K562 (cell line): ENCODE measurements around the gene DTX4. TPM values are rescaled to one million over a fixed set of nuclear protein-coding genes. Genes with fewer than 3 reads are reported as not detected.

Experiments
- GTF2E2 ChIP-seq: fragments of 200-800 bp; sonication (Bioruptor generic); IDR thresholded peaks from 2 replicates; pipeline ENCODE4 v1.6.1; 2016; ENCODE audit warnings: missing genetic modification characterization, missing compliant biosample characterization
- MCM3 ChIP-seq: fragments of 450-650 bp; IDR thresholded peaks from 2 replicates; pipeline ENCODE4 v1.6.1; 2016
- MYNN ChIP-seq, 2 experiments: sonication (generic); formaldehyde crosslinking in 1 of 2; IDR thresholded peaks; 2 replicates each; pipeline versions ENCODE4 v1.5.0 to v1.6.1; 2016 to 2020; ENCODE audit warnings: antibody characterized with exemption in 1 of 2, missing genetic modification reagents in 1 of 2
- TCF3 ChIP-seq: sonication (generic); formaldehyde crosslinking; IDR thresholded peaks from 2 replicates; pipeline ENCODE4 v1.4.0; 2020; ENCODE audit warnings: mild to moderate bottlenecking, missing genetic modification reagents
- TOE1 ChIP-seq, 2 experiments: fragments of 450-650 bp in 1 of 2; sonication (generic) in 1 of 2; formaldehyde crosslinking in 1 of 2; IDR thresholded peaks; 2 replicates each; pipeline versions ENCODE4 v1.7.1 to v1.8.0; 2016 to 2022; ENCODE audit warnings: borderline replicate concordance in 2 of 2, mild to moderate bottlenecking in 2 of 2, antibody characterized with exemption in 1 of 2, inconsistent platforms in 1 of 2, low read depth in 1 of 2, missing genetic modification reagents in 1 of 2, moderate library complexity in 1 of 2
- ZNF589 ChIP-seq: fragments of 200-800 bp; sonication (Bioruptor generic); IDR thresholded peaks from 2 replicates; pipeline ENCODE4 v1.6.1; 2016; ENCODE audit warnings: low read depth, missing genetic modification characterization, missing compliant biosample characterization
- ZNF644 ChIP-seq: fragments of 200-800 bp; sonication (Bioruptor generic); IDR thresholded peaks from 2 replicates; pipeline ENCODE4 v1.6.1; 2016; ENCODE audit warnings: low read depth, missing genetic modification characterization, missing compliant biosample characterization
- ZNF766 ChIP-seq: fragments of 200-800 bp; sonication (Bioruptor generic); conservative IDR thresholded peaks from 2 replicates; pipeline ENCODE4 v1.6.1; 2016; ENCODE audit warnings: missing genetic modification characterization, missing compliant biosample characterization
- polyA plus RNA-seq, 8 experiments: library from polyadenylated mRNA; depleted of rRNA in 4 of 8; stranded (reverse) in 5 of 8; unstranded in 3 of 8; fragments of >200 nt; fragmentation: Nextera tagmentation in 2 of 8; fragmentation: Illumina TruSeq in 1 of 8; extraction: Ambion mirVana in 2 of 8; extraction: Trizol in 1 of 8; gene quantifications; 2 replicates each; pipeline versions ENCODE4 v1.2.1 to v1.2.3, GENCODE V29; 2011 to 2014; ENCODE audit warnings: inconsistent platforms in 1 of 8, missing spikeins in 1 of 8
- total RNA-seq, 7 experiments: library from RNA; depleted of rRNA in 6 of 7; stranded (reverse); fragments of >200 nt in 6 of 7; fragmentation: Illumina TruSeq in 2 of 7; extraction: Trizol in 2 of 7; gene quantifications; 2 replicates each; pipeline versions ENCODE4 v1.2.1 to v1.2.3, GENCODE V29; 2011 to 2021; ENCODE audit warnings: low replicate concordance in 1 of 7
- TF ChIP-seq, protein P1 (sequence below): fragments of 450-650 bp; formaldehyde crosslinking; IDR thresholded peaks from 2 replicates; pipeline ENCODE4 v1.4.0; 2020; ENCODE audit warnings: mild to moderate bottlenecking, moderate library complexity
- TF ChIP-seq, protein P2 (sequence below), 2 experiments: fragments of 450-650 bp; IDR thresholded peaks; 2 replicates each; pipeline ENCODE4 v1.6.1; 2018; ENCODE audit warnings: mild to moderate bottlenecking in 2 of 2, low read depth in 1 of 2; ENCODE audit not compliant: partially characterized antibody in 2 of 2
- TF ChIP-seq, protein P3 (sequence below): IDR thresholded peaks from 2 replicates; pipeline ENCODE4 v1.6.1; 2012; ENCODE audit warnings: low read depth, low read length, improper control_type of control experiment, borderline replicate concordance
- TF ChIP-seq, protein P4 (sequence below): sonication (generic); formaldehyde crosslinking; IDR thresholded peaks from 2 replicates; pipeline ENCODE4 v1.8.1; 2023; ENCODE audit warnings: mild to moderate bottlenecking, missing genetic modification reagents

DTX4 gene
- total and polyA plus RNA-seq, 9 of the 15 experiments (the other 6 are each of a cell fraction or from before 2014, with no cell fraction given), result 0.03 to 0.47 (median 0.04) TPM; not detected in 4

DNA sequence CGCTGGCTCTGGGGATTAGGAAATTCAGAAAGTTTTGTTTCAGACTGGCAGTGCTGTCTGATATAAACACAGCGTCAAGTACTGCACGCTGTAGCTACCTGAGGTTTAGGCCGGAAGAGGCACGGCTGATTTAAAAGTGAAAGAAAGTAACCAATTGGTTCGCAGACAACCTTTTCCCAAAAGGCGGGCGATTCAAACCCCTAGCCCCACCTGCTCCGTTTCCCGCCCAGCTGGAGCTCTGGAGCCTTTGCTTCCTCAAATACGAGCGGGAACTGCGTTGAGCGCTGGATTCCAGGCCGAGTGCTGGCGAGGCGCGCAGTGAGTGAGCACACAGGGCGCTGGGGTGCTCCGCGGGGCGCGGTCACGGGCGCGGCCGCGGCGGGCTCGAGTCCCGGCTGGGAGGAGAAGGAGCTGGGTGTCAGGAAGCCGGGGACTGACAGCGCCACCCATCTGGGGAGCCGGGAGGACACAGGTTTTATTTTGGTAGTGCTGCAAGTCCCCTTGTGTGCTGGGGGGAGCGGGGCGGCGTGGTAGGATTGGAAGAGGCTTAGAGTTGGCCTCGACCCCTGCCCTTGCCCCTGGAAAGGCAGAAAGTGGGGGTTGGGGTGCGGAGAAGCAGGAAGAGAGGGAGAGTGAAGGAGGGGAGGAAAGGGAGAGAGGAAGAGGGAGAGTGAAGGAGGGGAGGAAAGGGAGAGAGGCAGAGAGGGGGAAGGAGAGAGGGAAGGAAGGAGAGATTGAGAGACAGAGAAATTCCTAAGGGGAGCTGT lies 27.2 kb upstream of the DTX4 start (continued):
- peak; percentile 35; the same call in 1 of the 2 replicates for TF ChIP-seq TCF3
- TF ChIP-seq MCM3, result no peak
- TF ChIP-seq, protein P1, sequence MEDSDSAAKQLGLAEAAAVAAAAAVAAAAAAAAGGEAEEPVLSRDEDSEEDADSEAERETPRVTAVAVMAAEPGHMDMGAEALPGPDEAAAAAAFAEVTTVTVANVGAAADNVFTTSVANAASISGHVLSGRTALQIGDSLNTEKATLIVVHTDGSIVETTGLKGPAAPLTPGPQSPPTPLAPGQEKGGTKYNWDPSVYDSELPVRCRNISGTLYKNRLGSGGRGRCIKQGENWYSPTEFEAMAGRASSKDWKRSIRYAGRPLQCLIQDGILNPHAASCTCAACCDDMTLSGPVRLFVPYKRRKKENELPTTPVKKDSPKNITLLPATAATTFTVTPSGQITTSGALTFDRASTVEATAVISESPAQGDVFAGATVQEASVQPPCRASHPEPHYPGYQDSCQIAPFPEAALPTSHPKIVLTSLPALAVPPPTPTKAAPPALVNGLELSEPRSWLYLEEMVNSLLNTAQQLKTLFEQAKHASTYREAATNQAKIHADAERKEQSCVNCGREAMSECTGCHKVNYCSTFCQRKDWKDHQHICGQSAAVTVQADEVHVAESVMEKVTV (CRISPR knock-in tag), result no peak
- no peak for TF ChIP-seq ZNF766
- peak; percentile 63; the same call in 1 of the 2 replicates for TF ChIP-seq MYNN (IDR thresholded peaks at IDR 0.05)
- TF ChIP-seq MYNN (CRISPR knock-in tag; IDR thresholded peaks at IDR 0.05), result no peak
- TF ChIP-seq, protein P2, sequence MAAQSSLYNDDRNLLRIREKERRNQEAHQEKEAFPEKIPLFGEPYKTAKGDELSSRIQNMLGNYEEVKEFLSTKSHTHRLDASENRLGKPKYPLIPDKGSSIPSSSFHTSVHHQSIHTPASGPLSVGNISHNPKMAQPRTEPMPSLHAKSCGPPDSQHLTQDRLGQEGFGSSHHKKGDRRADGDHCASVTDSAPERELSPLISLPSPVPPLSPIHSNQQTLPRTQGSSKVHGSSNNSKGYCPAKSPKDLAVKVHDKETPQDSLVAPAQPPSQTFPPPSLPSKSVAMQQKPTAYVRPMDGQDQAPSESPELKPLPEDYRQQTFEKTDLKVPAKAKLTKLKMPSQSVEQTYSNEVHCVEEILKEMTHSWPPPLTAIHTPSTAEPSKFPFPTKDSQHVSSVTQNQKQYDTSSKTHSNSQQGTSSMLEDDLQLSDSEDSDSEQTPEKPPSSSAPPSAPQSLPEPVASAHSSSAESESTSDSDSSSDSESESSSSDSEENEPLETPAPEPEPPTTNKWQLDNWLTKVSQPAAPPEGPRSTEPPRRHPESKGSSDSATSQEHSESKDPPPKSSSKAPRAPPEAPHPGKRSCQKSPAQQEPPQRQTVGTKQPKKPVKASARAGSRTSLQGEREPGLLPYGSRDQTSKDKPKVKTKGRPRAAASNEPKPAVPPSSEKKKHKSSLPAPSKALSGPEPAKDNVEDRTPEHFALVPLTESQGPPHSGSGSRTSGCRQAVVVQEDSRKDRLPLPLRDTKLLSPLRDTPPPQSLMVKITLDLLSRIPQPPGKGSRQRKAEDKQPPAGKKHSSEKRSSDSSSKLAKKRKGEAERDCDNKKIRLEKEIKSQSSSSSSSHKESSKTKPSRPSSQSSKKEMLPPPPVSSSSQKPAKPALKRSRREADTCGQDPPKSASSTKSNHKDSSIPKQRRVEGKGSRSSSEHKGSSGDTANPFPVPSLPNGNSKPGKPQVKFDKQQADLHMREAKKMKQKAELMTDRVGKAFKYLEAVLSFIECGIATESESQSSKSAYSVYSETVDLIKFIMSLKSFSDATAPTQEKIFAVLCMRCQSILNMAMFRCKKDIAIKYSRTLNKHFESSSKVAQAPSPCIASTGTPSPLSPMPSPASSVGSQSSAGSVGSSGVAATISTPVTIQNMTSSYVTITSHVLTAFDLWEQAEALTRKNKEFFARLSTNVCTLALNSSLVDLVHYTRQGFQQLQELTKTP (IDR thresholded peaks at IDR 0.05; ENCODE audit: low read depth in 1 of 2, partially characterized antibody in 2 of 2), result no peak
- peak; percentile 64; the same call in 1 of the 2 replicates for TF ChIP-seq TOE1 (IDR thresholded peaks at IDR 0.05; ENCODE audit: borderline replicate concordance)
- peak; percentile 97 for TF ChIP-seq TOE1 (CRISPR knock-in tag; IDR thresholded peaks at IDR 0.05; ENCODE audit: borderline replicate concordance, low read depth)
- 0 out of 2 replicates have a peak, but pooled peaks have one; percentile 44 for TF ChIP-seq GTF2E2
- TF ChIP-seq, protein P3, sequence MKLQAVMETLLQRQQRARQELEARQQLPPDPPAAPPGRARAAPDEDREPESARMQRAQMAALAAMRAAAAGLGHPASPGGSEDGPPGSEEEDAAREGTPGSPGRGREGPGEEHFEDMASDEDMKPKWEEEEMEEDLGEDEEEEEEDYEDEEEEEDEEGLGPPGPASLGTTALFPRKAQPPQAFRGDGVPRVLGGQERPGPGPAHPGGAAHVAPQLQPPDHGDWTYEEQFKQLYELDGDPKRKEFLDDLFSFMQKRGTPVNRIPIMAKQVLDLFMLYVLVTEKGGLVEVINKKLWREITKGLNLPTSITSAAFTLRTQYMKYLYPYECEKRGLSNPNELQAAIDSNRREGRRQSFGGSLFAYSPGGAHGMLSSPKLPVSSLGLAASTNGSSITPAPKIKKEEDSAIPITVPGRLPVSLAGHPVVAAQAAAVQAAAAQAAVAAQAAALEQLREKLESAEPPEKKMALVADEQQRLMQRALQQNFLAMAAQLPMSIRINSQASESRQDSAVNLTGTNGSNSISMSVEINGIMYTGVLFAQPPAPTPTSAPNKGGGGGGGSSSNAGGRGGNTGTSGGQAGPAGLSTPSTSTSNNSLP, result no peak
- TF ChIP-seq ZNF589 (CRISPR knock-in tag), result peak; percentile 70; the same call in 1 of the 2 replicates
- TF ChIP-seq, protein P4, sequence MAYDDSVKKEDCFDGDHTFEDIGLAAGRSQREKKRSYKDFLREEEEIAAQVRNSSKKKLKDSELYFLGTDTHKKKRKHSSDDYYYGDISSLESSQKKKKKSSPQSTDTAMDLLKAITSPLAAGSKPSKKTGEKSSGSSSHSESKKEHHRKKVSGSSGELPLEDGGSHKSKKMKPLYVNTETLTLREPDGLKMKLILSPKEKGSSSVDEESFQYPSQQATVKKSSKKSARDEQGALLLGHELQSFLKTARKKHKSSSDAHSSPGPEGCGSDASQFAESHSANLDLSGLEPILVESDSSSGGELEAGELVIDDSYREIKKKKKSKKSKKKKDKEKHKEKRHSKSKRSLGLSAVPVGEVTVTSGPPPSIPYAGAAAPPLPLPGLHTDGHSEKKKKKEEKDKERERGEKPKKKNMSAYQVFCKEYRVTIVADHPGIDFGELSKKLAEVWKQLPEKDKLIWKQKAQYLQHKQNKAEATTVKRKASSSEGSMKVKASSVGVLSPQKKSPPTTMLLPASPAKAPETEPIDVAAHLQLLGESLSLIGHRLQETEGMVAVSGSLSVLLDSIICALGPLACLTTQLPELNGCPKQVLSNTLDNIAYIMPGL (CRISPR knock-in tag), result peak; percentile 93
- 0 out of 2 replicates have a peak, but pooled peaks have one; percentile 60 for TF ChIP-seq ZNF644 (tag)
